Measurements from ENCODE around the gene IFT81. TPM values are rescaled to one million over a fixed set of nuclear protein-coding genes. Genes with fewer than 3 reads are reported as not detected.

The IFT81 gene
- total RNA-seq, 1 experiment from 2014 or later, result 32.9 TPM

GRCh38 chr12:110244829-110245228 lies 120.7 kb downstream of the IFT81 start:
- no peaks in the 10 kb centered on the region for H3K36me3 ChIP-seq (ENCODE audit: insufficient read depth, low read length, poor library complexity, severe bottlenecking)
- no peaks in the 10 kb centered on the region for H3K27me3 ChIP-seq (replicated peaks; ENCODE audit: insufficient read depth, low read depth, low read length, poor library complexity)
- BruUV-seq (replicated peaks), result no TSS peak
- TF ChIP-seq, protein P1, sequence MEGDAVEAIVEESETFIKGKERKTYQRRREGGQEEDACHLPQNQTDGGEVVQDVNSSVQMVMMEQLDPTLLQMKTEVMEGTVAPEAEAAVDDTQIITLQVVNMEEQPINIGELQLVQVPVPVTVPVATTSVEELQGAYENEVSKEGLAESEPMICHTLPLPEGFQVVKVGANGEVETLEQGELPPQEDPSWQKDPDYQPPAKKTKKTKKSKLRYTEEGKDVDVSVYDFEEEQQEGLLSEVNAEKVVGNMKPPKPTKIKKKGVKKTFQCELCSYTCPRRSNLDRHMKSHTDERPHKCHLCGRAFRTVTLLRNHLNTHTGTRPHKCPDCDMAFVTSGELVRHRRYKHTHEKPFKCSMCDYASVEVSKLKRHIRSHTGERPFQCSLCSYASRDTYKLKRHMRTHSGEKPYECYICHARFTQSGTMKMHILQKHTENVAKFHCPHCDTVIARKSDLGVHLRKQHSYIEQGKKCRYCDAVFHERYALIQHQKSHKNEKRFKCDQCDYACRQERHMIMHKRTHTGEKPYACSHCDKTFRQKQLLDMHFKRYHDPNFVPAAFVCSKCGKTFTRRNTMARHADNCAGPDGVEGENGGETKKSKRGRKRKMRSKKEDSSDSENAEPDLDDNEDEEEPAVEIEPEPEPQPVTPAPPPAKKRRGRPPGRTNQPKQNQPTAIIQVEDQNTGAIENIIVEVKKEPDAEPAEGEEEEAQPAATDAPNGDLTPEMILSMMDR (conservative IDR thresholded peaks at IDR 0.05; ENCODE audit: low read depth, low read length), result no peak
- no peak for TF ChIP-seq EZH2 (IDR thresholded peaks at IDR 0.05; ENCODE audit: borderline replicate concordance, low read depth, low read length, poor library complexity, severe bottlenecking)
- no peaks in the 10 kb centered on the region for H3K9me3 ChIP-seq (ENCODE audit: low read depth, low read length, poor library complexity, severe bottlenecking)
- no peak for DNase-seq (ENCODE audit: low spot score)
- no peaks in the 10 kb centered on the region for H3K4me1 ChIP-seq (ENCODE audit: insufficient read depth, low read length, poor library complexity, severe bottlenecking)
- CTCF ChIA-PET, result interaction anchor here (0.7 kb wide), 1 partner anchor 287 kb away, joined by 7 read pairs; no protein-coding TSS in a partner anchor
- POLR2A ChIA-PET (ENCODE audit: low non-redundant PET), result no interaction called here
- H3K27ac ChIP-seq (ENCODE audit: low read depth, low read length, poor library complexity, severe bottlenecking), result no peak overlapping the region
- intact Hi-C loops (cut with micrococcal nuclease; ENCODE audit: unreplicated experiment), result no loop called here
- no peak overlapping the region for H3K4me3 ChIP-seq (ENCODE audit: low read depth, low read length, poor library complexity, severe bottlenecking)

GRCh38 chr12:110245369-110245772 lies 121.2 kb downstream of the IFT81 start:
- no peaks in the 10 kb centered on the region for H3K27me3 ChIP-seq (replicated peaks; ENCODE audit: insufficient read depth, low read depth, low read length, poor library complexity)
- peak; percentile 44 for DNase-seq (ENCODE audit: low spot score)
- no peak overlapping the region for H3K27ac ChIP-seq (ENCODE audit: low read depth, low read length, poor library complexity, severe bottlenecking)
- BruUV-seq (replicated peaks), result no TSS peak
- H3K4me1 ChIP-seq (ENCODE audit: insufficient read depth, low read length, poor library complexity, severe bottlenecking), result no peaks in the 10 kb centered on the region
- no peaks in the 10 kb centered on the region for H3K9me3 ChIP-seq (ENCODE audit: low read depth, low read length, poor library complexity, severe bottlenecking)
- POLR2A ChIA-PET (ENCODE audit: low non-redundant PET), result no interaction called here
- no peaks in the 10 kb centered on the region for H3K36me3 ChIP-seq (ENCODE audit: insufficient read depth, low read length, poor library complexity, severe bottlenecking)
- CTCF ChIA-PET, result interaction anchor here (0.7 kb wide), 1 partner anchor 286 kb away, joined by 7 read pairs; no protein-coding TSS in a partner anchor
- intact Hi-C loops (cut with micrococcal nuclease; ENCODE audit: unreplicated experiment), result no loop called here
- H3K4me3 ChIP-seq (ENCODE audit: low read depth, low read length, poor library complexity, severe bottlenecking), result no peak overlapping the region
- TF ChIP-seq, protein P1 (conservative IDR thresholded peaks at IDR 0.05; ENCODE audit: low read depth, low read length), result peak; percentile 52
- TF ChIP-seq EZH2 (IDR thresholded peaks at IDR 0.05; ENCODE audit: borderline replicate concordance, low read depth, low read length, poor library complexity, severe bottlenecking), result no peak

DNA sequence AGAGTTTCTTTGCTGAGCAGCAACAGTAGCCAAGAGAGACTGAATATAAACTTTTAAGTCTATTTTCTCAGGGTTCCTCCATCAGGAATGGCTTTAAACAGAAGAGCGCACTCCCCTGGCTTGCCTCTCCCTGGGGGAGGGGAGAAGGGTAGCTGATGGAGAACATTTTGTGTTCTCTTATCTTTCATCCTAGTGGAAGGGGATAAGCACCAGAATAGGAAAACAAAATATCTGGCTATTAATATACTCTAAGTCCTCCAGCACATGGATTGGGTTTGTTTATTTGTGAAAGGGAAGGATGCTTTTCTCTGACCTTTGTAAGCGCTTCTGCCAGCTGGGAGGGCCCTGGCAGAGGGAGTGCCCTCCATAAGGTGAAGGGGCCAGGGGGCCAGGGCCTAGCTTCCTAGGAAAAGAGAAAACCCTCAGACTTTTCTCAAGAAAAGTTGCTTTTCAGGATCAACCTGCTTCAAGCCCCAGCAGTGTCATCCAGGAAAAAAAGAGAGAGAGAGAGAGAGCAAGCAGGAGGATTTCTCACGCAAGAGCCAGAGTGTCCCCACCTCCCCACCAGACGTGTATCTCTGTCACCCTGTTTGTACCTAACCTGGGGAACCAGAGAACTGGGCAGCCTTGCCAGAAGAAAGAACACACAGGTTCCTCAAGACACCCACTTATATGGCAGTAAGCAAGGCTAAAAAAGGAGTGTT lies 122.6 kb downstream of the IFT81 start:
- DNase-seq (ENCODE audit: low spot score), result no peak
- intact Hi-C loops (cut with micrococcal nuclease; ENCODE audit: unreplicated experiment), result no loop called here

More for the DNA sequence above, 122.6 kb downstream of the IFT81 start:
- Histone ChIP-seq H3K4me1 (ENCODE audit: insufficient read depth, low read length, poor library complexity, severe bottlenecking) (no peaks in the 10 kb centered on the region), H3K27me3 (replicated peaks; ENCODE audit: insufficient read depth, low read depth, low read length, poor library complexity) (no peaks in the 10 kb centered on the region), H3K36me3 (ENCODE audit: insufficient read depth, low read length, poor library complexity, severe bottlenecking) (no peaks in the 10 kb centered on the region), H3K27ac (ENCODE audit: low read depth, low read length, poor library complexity, severe bottlenecking) (no peak overlapping the region), H3K4me3 (ENCODE audit: low read depth, low read length, poor library complexity, severe bottlenecking) (no peak overlapping the region), H3K9me3 (ENCODE audit: low read depth, low read length, poor library complexity, severe bottlenecking) (no peaks in the 10 kb centered on the region)
- TF ChIP-seq, protein P1 (conservative IDR thresholded peaks at IDR 0.05; ENCODE audit: low read depth, low read length), result no peak
- CTCF ChIA-PET, result no interaction called here
- POLR2A ChIA-PET (ENCODE audit: low non-redundant PET), result no interaction called here
- no TSS peak for BruUV-seq (replicated peaks)
